Colonic mucosa (tissue), 4 donors: Measurements from ENCODE around the gene FAM13A. TPM values are rescaled to one million over a fixed set of nuclear protein-coding genes. Genes with fewer than 3 reads are reported as not detected.
"Not testable (repeated sequence)": the region's sequence is repeated elsewhere in the genome, so short reads cannot be mapped to it uniquely, and the experiment has no call there.

Experiments
- DNase-seq: peaks from one replicate; pipeline ENCODE4 v3.0.0-alpha.2; 2020
- H3K27ac ChIP-seq: fragments of 200-600 bp; one replicate; pipeline ENCODE4 v1.8.0; 2021
- H3K27me3 ChIP-seq: fragments of 200-600 bp; one replicate; pipeline ENCODE4 v1.8.0; 2021
- H3K36me3 ChIP-seq: fragments of 200-600 bp; one replicate; pipeline ENCODE4 v1.8.0; 2021
- H3K4me1 ChIP-seq: fragments of 200-600 bp; one replicate; pipeline ENCODE4 v1.8.0; 2021; ENCODE audit warnings: mild to moderate bottlenecking
- H3K4me3 ChIP-seq: fragments of 200-600 bp; one replicate; pipeline ENCODE4 v1.8.0; 2021
- H3K9ac ChIP-seq, 2 donors: one replicate each; pipeline ENCODE4 v1.7.0; 2013; ENCODE audit warnings: control low read depth in 2 of 2, low read depth in 2 of 2, low read length in 2 of 2
- H3K9me3 ChIP-seq: fragments of 200-600 bp; one replicate; pipeline ENCODE4 v1.8.0; 2021
- intact Hi-C: fragments of 100-400 bp; cut with DNase I; formaldehyde crosslinking; loops from one replicate; pipeline ENCODE4 v1.14.1; 2022
- total RNA-seq, 2 donors: library from RNA; stranded (reverse); fragmentation: NEBNext Ultra II Directional in 1 of 2; extraction: Animal tissue kit (Norgen Biotek cat#: 25700) in 1 of 2; gene quantifications; one replicate each; pipeline ENCODE4 v1.2.1, GENCODE V29; 2021
- TF ChIP-seq, protein P1 (sequence below): fragments of 200-600 bp; IDR thresholded peaks from one replicate; pipeline ENCODE4 v1.8.0; 2022; ENCODE audit warnings: antibody characterized with exemption, mild to moderate bottlenecking
- donor health status: healthy.
- donor health status: DM: no; HTN: no; CAD: no.
- donor health status: DM: no; HTN: no; CAD: no.

FAM13A gene
- total RNA-seq, 2 donors from 2014 or later: 34.0 to 248 TPM

DNA sequence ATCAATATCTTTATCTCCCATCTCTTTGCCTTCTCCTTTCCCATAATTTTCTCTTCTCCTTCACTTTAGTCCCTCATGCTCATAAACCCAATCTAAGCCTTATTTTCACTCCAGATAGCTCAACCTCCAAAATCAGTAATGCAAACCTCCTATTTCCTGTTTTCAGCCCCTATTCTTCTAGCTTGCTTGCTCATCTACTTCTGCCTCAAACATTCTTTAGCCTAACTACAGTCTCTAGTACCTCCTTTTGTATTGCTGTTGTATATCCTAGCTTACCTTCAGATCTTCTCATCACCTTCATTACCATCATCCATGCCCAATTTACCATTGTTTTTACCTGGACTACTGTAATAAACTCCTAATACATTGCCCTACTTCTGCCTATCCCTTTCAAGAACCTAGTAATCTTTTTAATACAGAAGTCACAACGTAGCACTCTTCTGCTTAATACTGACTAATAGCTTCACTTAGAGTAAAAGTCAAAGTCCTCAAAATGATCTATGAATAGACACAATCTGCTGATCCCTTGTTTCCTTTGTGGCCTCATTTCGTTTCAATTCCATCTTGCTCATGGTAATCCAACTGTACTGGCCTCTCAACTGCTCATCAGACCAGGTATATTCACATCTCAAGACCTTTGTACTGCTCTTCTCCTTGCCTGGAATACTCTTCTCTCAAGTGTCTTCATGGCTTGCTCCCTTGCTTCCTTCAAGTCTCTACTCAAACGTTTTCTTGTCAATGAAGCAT is 123.4 kb downstream of the FAM13A start:
- no peak for DNase-seq
- Histone ChIP-seq H3K27me3 (no peaks in the 10 kb centered on the region), H3K27ac (no peak overlapping the region), H3K4me1 (no peaks in the 10 kb centered on the region), H3K4me3 (no peak overlapping the region), H3K9me3 (no peaks in the 10 kb centered on the region), H3K36me3 (no peaks in the 10 kb centered on the region), H3K9ac (no peak overlapping the region)
- intact Hi-C loops: no loop called here
- TF ChIP-seq, protein P1, sequence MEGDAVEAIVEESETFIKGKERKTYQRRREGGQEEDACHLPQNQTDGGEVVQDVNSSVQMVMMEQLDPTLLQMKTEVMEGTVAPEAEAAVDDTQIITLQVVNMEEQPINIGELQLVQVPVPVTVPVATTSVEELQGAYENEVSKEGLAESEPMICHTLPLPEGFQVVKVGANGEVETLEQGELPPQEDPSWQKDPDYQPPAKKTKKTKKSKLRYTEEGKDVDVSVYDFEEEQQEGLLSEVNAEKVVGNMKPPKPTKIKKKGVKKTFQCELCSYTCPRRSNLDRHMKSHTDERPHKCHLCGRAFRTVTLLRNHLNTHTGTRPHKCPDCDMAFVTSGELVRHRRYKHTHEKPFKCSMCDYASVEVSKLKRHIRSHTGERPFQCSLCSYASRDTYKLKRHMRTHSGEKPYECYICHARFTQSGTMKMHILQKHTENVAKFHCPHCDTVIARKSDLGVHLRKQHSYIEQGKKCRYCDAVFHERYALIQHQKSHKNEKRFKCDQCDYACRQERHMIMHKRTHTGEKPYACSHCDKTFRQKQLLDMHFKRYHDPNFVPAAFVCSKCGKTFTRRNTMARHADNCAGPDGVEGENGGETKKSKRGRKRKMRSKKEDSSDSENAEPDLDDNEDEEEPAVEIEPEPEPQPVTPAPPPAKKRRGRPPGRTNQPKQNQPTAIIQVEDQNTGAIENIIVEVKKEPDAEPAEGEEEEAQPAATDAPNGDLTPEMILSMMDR: no peak

DNA sequence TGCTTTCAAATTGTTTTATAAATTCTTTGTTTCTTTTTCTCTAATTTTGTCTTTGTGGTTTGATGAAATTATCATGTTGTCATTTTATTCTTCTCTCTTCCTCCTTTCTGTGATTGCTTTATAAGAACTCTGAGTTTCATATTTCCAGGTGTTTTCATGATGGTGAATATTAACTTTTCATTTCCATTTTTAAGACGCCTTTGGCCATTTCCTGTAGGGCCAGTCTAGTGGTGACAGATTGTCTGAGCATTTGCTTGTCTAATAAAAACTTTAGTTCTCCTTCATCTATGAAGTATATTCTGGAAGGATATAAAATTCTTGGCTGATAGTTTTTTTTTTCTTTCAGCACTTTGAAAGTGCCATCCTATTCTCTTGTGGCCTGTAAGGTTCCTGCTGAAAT is 128.1 kb downstream of the FAM13A start:
- H3K4me1 ChIP-seq: no peaks in the 10 kb centered on the region
- no peak for DNase-seq
- H3K27ac ChIP-seq: no peak overlapping the region
- no peaks in the 10 kb centered on the region for H3K9me3 ChIP-seq
- H3K4me3 ChIP-seq: no peak overlapping the region
- intact Hi-C loops: no loop called here
- H3K9ac ChIP-seq: no peak overlapping the region
- H3K36me3 ChIP-seq: no peaks in the 10 kb centered on the region
- TF ChIP-seq, protein P1: no peak
- H3K27me3 ChIP-seq: no peaks in the 10 kb centered on the region

DNA sequence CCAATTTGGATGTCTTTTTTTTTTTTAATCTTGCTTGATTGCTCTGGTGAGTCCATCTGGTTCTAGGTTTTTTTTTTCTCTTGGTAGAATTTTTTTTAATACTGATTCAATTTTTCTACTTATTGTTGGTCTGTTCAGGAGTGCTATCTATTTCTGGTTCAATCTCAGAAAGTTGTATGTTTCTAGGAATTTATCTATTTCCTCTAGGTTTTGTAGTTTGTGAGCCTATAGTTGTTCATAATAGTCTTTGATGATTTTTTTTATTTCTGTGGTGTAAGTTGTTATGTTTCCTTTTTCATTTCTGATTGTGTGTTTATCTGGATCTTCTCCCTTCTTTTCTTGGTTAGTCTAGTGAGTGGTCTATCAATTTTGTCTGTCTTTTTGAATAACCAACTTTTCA is 129.6 kb downstream of the FAM13A start:
- Histone ChIP-seq H3K9me3 (no peaks in the 10 kb centered on the region), H3K4me1 (no peaks in the 10 kb centered on the region), H3K27ac (no peak overlapping the region), H3K4me3 (no peak overlapping the region), H3K36me3 (no peaks in the 10 kb centered on the region), H3K27me3 (no peaks in the 10 kb centered on the region), H3K9ac (no peak overlapping the region)
- TF ChIP-seq, protein P1: no peak
- intact Hi-C loops: no loop called here
- DNase-seq: no peak

GRCh38 chr4:88919056-88919455 is 137.9 kb downstream of the FAM13A start:
- H3K4me3 ChIP-seq: no peak overlapping the region
- no peak for DNase-seq
- H3K27ac ChIP-seq: no peak overlapping the region
- H3K4me1 ChIP-seq: no peaks in the 10 kb centered on the region
- no peaks in the 10 kb centered on the region for H3K27me3 ChIP-seq
- no peaks in the 10 kb centered on the region for H3K9me3 ChIP-seq
- intact Hi-C loops: no loop called here
- TF ChIP-seq, protein P1: no peak
- H3K36me3 ChIP-seq: no peaks in the 10 kb centered on the region
- H3K9ac ChIP-seq: no peak overlapping the region

GRCh38 chr4:88913181-88913580 is 143.8 kb downstream of the FAM13A start:
- H3K27me3 ChIP-seq, H3K9ac ChIP-seq, H3K4me1 ChIP-seq, H3K36me3 ChIP-seq, H3K27ac ChIP-seq, H3K9me3 ChIP-seq, DNase-seq, intact Hi-C loops, H3K4me3 ChIP-seq: not testable (repeated sequence)
